ENCODE data around the gene HNRNPC. TPM values are rescaled to one million over a fixed set of nuclear protein-coding genes. Genes with fewer than 3 reads are reported as not detected.
"Not testable (repeated sequence)": the region's sequence is repeated elsewhere in the genome, so short reads cannot be mapped to it uniquely, and the experiment has no call there.

HNRNPC gene
- total RNA-seq, 1 donor from 2014 or later: 669 TPM

GRCh38 chr14:21219120-21219519, 50.1 kb downstream of the HNRNPC start:
- H3K27me3 Mint-ChIP-seq (ENCODE audit: low read depth): no peaks in the 10 kb centered on the region
- H3K36me3 Mint-ChIP-seq: peaks cover 31% of the 10 kb centered on the region
- no peak for DNase-seq (ENCODE audit: low spot score in 2 of 2, unreplicated experiment in 2 of 2)
- H3K4me1 Mint-ChIP-seq: peaks cover 12% of the 10 kb centered on the region
- H3K27ac Mint-ChIP-seq: peak overlapping the region; percentile 43
- no peaks in the 10 kb centered on the region for H3K9me3 Mint-ChIP-seq
- no peak for TF ChIP-seq CTCF (IDR thresholded peaks at IDR 0.05; ENCODE audit: unreplicated experiment)
- H3K4me3 Mint-ChIP-seq: no peak overlapping the region

GRCh38 chr14:21215879-21216251, 53.4 kb downstream of the HNRNPC start:
- H3K36me3 Mint-ChIP-seq: peaks cover 46% of the 10 kb centered on the region
- TF ChIP-seq CTCF (IDR thresholded peaks at IDR 0.05; ENCODE audit: unreplicated experiment): no peak
- no peak for DNase-seq (ENCODE audit: low spot score in 2 of 2, unreplicated experiment in 2 of 2)
- peaks cover 12% of the 10 kb centered on the region for H3K4me1 Mint-ChIP-seq
- peak overlapping the region; percentile 75 for H3K27ac Mint-ChIP-seq
- H3K4me3 Mint-ChIP-seq: no peak overlapping the region
- no peaks in the 10 kb centered on the region for H3K27me3 Mint-ChIP-seq (ENCODE audit: low read depth)
- no peaks in the 10 kb centered on the region for H3K9me3 Mint-ChIP-seq

- H3K4me1 Mint-ChIP-seq: peaks cover 12% of the 10 kb centered on the region
- H3K27me3 Mint-ChIP-seq (ENCODE audit: low read depth): no peaks in the 10 kb centered on the region
- peak overlapping the region; percentile 52 for H3K27ac Mint-ChIP-seq
- no peak overlapping the region for H3K4me3 Mint-ChIP-seq
- no peaks in the 10 kb centered on the region for H3K9me3 Mint-ChIP-seq
- H3K36me3 Mint-ChIP-seq: peaks cover 48% of the 10 kb centered on the region
- no peak for DNase-seq (ENCODE audit: low spot score in 2 of 2, unreplicated experiment in 2 of 2)
- TF ChIP-seq CTCF (IDR thresholded peaks at IDR 0.05; ENCODE audit: unreplicated experiment): no peak
These were observed 53.9 kb downstream of the HNRNPC start for GRCh38 chr14:21215130-21215878.

GRCh38 chr14:21213652-21214051, 55.6 kb downstream of the HNRNPC start:
- peaks cover 47% of the 10 kb centered on the region for H3K36me3 Mint-ChIP-seq
- DNase-seq (ENCODE audit: low spot score in 2 of 2, unreplicated experiment in 2 of 2): no peak

GRCh38 chr14:21212824-21213223, 56.4 kb downstream of the HNRNPC start:
- H3K9me3 Mint-ChIP-seq; H3K4me1 Mint-ChIP-seq; H3K27me3 Mint-ChIP-seq (ENCODE audit: low read depth); H3K4me3 Mint-ChIP-seq; DNase-seq (ENCODE audit: low spot score in 2 of 2, unreplicated experiment in 2 of 2): not testable (repeated sequence)
- Mint-ChIP-seq H3K27ac (peak overlapping the region; percentile 52), H3K36me3 (peaks cover 49% of the 10 kb centered on the region)

More at GRCh38 chr14:21213652-21214051, 55.6 kb downstream of the HNRNPC start:
- no peaks in the 10 kb centered on the region for H3K27me3 Mint-ChIP-seq (ENCODE audit: low read depth)
- no peak overlapping the region for H3K4me3 Mint-ChIP-seq
- peak overlapping the region; percentile 45 for H3K27ac Mint-ChIP-seq
- no peak for TF ChIP-seq CTCF (IDR thresholded peaks at IDR 0.05; ENCODE audit: unreplicated experiment)
- H3K9me3 Mint-ChIP-seq: no peaks in the 10 kb centered on the region
- peaks cover 4% of the 10 kb centered on the region for H3K4me1 Mint-ChIP-seq

GRCh38 chr14:21211509-21211908, 57.7 kb downstream of the HNRNPC start:
- no peak for DNase-seq (ENCODE audit: low spot score in 2 of 2, unreplicated experiment in 2 of 2)
- H3K9me3 Mint-ChIP-seq: no peaks in the 10 kb centered on the region
- TF ChIP-seq CTCF (IDR thresholded peaks at IDR 0.05; ENCODE audit: unreplicated experiment): no peak
- H3K27ac Mint-ChIP-seq: no peak overlapping the region
- peaks cover 1% of the 10 kb centered on the region for H3K4me1 Mint-ChIP-seq
- no peak overlapping the region for H3K4me3 Mint-ChIP-seq
- no peaks in the 10 kb centered on the region for H3K27me3 Mint-ChIP-seq (ENCODE audit: low read depth)
- peaks cover 56% of the 10 kb centered on the region for H3K36me3 Mint-ChIP-seq
